ENCODE data around the gene VPS26B.
A peak's percentile ranks its signal among the peaks of the same experiment; 100 is the strongest.
"Not testable (repeated sequence)": the region's sequence is repeated elsewhere in the genome, so short reads cannot be mapped to it uniquely, and the experiment has no call there.

The VPS26B gene

DNA sequence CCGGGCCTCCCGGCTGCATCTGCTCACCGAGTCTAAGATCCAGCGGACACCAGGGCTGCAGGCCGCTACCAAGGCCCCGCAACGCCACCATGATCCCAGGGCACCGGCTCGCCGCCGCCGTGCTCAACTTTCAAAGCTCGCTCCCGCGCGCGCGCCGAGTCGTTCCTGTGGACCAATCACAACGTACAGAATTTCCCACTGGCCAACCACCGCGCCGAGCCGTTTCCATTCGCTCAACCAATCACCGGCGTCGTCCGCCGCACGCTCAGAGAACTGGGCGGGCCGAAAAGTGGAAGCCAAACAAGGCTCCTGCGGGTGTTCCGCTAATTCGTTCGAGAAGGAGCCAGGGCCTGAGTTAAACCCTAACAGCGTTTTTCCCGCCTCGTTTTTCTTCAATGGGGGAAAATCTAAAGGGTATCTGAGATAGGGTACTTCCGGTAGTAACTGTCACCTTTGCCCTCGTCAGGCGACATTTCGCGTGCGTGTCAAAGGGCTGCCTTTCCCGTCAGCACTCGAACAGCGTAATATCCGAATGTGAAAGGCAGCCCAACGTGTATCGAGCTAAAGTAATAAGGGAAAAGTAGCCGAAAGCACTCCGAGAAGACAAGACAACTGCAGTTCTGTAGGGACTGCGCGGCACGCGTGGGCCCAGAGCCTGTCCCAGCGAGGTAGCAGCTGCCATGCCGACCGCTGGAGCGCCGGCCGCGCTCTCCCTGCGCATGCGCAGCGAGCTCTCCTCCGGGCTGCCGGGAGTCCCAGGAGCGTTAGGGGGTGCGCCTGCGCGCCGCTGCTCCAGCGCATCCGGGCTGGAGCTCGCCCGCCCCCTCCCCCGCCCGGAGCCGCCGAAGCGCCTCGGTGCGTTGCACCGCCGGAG is at the start of gene VPS26B, which contains the start of gene NCAPD3:
TSS of gene VPS26B (plus strand) at position 836 of the 874 bp plus-strand sequence. CDS start 452 bp downstream, outside the sequence.
TSS of gene NCAPD3 (minus strand) at position 132 of the 874 bp plus-strand sequence. CDS start at position 91, 41 bp downstream.
- Mint-ChIP-seq H3K9me3 (no peaks in the 10 kb centered on the region), H3K27ac (peak within 1 kb of the TSS; percentile 97), H3K27me3 (ENCODE audit: low read depth) (no peaks in the 10 kb centered on the region), H3K4me3 (peak within 1 kb of the TSS; percentile 96), H3K36me3 (ENCODE audit: low read depth) (peaks cover 36% of the 10 kb centered on the region), H3K4me1 (ENCODE audit: low read depth) (peaks cover 62% of the 10 kb centered on the region)
- DNase-seq (ENCODE audit: low spot score) = peak; percentile 95

- H3K27ac Mint-ChIP-seq = no peak overlapping the region
- no peak overlapping the region for H3K4me3 Mint-ChIP-seq
- H3K27me3 Mint-ChIP-seq (ENCODE audit: low read depth) = no peaks in the 10 kb centered on the region
- no peaks in the 10 kb centered on the region for H3K9me3 Mint-ChIP-seq
- peaks cover 53% of the 10 kb centered on the region for H3K36me3 Mint-ChIP-seq (ENCODE audit: low read depth)
- DNase-seq (ENCODE audit: low spot score) = no peak
- no peaks in the 10 kb centered on the region for H3K4me1 Mint-ChIP-seq (ENCODE audit: low read depth)
Observed at GRCh38 chr11:134176284-134176683, 48.2 kb upstream of the VPS26B start.

GRCh38 chr11:134178032-134178674 is 46.3 kb upstream of the VPS26B start:
- Mint-ChIP-seq H3K4me3 (no peak overlapping the region), H3K27ac (no peak overlapping the region), H3K4me1 (ENCODE audit: low read depth) (no peaks in the 10 kb centered on the region), H3K36me3 (ENCODE audit: low read depth) (peaks cover 47% of the 10 kb centered on the region), H3K27me3 (ENCODE audit: low read depth) (no peaks in the 10 kb centered on the region), H3K9me3 (no peaks in the 10 kb centered on the region)
- no peak for DNase-seq (ENCODE audit: low spot score)

DNA sequence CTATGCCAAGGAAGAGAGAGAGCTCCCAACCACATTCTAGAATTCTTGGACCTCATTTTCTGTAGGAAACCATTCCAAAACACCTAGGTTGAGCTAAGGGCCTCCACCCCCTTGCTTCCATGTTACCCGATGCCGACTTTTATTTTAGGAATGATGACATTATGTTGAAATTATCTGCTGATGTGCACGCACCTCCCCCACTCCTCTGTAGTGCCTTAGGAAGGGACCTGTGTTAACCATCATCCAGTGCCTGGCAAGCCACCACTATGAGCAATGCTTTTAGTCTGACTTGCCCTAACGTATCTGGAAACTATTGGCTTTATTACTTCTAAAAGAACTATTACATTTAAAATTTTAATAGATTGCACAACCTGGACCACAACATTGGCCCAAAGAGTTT is 42.8 kb upstream of the VPS26B start:
- no peaks in the 10 kb centered on the region for H3K27me3 Mint-ChIP-seq (ENCODE audit: low read depth)
- H3K4me3 Mint-ChIP-seq = no peak overlapping the region
- H3K36me3 Mint-ChIP-seq (ENCODE audit: low read depth) = peaks cover 48% of the 10 kb centered on the region
- no peaks in the 10 kb centered on the region for H3K4me1 Mint-ChIP-seq (ENCODE audit: low read depth)
- no peaks in the 10 kb centered on the region for H3K9me3 Mint-ChIP-seq
- no peak overlapping the region for H3K27ac Mint-ChIP-seq
- no peak for DNase-seq (ENCODE audit: low spot score)

DNA sequence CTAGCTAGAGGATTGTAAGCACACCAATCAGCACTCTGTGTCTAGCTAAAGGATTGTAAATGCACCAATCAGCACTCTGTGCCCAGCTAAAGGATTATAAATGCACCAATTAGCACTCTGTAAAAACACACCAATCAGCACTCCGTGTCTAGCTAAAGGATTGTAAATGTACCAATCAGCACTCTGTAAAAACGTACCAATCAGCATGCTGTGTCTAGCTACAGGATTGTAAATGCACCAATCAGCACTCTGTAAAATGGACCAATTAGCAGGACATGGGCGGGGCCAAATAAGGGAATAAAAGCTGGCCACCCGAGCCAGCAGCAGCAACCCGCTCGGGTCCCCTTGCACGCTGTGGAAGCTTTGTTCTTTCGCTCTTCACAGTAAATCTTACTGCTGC is 36.4 kb upstream of the VPS26B start:
- peaks cover 82% of the 10 kb centered on the region for H3K36me3 Mint-ChIP-seq (ENCODE audit: low read depth)

GRCh38 chr11:134196756-134197155 is 27.7 kb upstream of the VPS26B start:
- no peak overlapping the region for H3K4me3 Mint-ChIP-seq
- peak overlapping the region; percentile 79 for H3K27ac Mint-ChIP-seq
- peaks cover 74% of the 10 kb centered on the region for H3K36me3 Mint-ChIP-seq (ENCODE audit: low read depth)

More for the DNA sequence above, 36.4 kb upstream of the VPS26B start:
- not testable (repeated sequence) for H3K9me3 Mint-ChIP-seq; H3K4me1 Mint-ChIP-seq (ENCODE audit: low read depth); DNase-seq (ENCODE audit: low spot score); H3K27me3 Mint-ChIP-seq (ENCODE audit: low read depth); H3K4me3 Mint-ChIP-seq; H3K27ac Mint-ChIP-seq

DNA sequence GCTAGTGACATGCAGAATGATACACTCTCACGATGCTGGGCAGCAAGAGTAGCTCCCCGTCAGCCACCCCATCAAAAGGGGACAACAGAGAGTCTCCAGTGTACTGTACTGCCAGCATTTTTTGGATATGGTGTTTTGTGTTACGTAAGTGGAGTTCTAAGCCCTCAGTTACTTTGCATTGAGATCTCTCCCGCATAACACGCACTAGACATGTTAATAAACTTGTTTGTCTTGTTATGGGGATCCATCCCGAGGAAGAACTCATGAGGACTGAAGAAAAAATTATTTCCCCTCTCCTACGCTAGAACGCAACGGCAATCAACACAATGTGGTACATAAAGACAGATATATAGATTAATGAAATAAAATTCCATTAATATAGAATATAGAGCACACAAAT is 24.9 kb upstream of the VPS26B start:
- H3K36me3 Mint-ChIP-seq (ENCODE audit: low read depth) = peaks cover 72% of the 10 kb centered on the region
- no peak overlapping the region for H3K27ac Mint-ChIP-seq
- DNase-seq (ENCODE audit: low spot score) = no peak
- H3K4me1 Mint-ChIP-seq (ENCODE audit: low read depth) = peaks cover 5% of the 10 kb centered on the region
- no peaks in the 10 kb centered on the region for H3K9me3 Mint-ChIP-seq
- H3K4me3 Mint-ChIP-seq = no peak overlapping the region
- no peaks in the 10 kb centered on the region for H3K27me3 Mint-ChIP-seq (ENCODE audit: low read depth)

More at GRCh38 chr11:134196756-134197155, 27.7 kb upstream of the VPS26B start:
- peaks cover 5% of the 10 kb centered on the region for H3K4me1 Mint-ChIP-seq (ENCODE audit: low read depth)
- H3K9me3 Mint-ChIP-seq = no peaks in the 10 kb centered on the region
- no peak for DNase-seq (ENCODE audit: low spot score)
- no peaks in the 10 kb centered on the region for H3K27me3 Mint-ChIP-seq (ENCODE audit: low read depth)

GRCh38 chr11:134200688-134201087 is 23.8 kb upstream of the VPS26B start:
- H3K9me3 Mint-ChIP-seq = no peaks in the 10 kb centered on the region
- H3K4me1 Mint-ChIP-seq (ENCODE audit: low read depth) = peaks cover 5% of the 10 kb centered on the region
- peaks cover 75% of the 10 kb centered on the region for H3K36me3 Mint-ChIP-seq (ENCODE audit: low read depth)
- H3K27me3 Mint-ChIP-seq (ENCODE audit: low read depth) = no peaks in the 10 kb centered on the region
- no peak overlapping the region for H3K4me3 Mint-ChIP-seq
- no peak overlapping the region for H3K27ac Mint-ChIP-seq
- no peak for DNase-seq (ENCODE audit: low spot score)

DNA sequence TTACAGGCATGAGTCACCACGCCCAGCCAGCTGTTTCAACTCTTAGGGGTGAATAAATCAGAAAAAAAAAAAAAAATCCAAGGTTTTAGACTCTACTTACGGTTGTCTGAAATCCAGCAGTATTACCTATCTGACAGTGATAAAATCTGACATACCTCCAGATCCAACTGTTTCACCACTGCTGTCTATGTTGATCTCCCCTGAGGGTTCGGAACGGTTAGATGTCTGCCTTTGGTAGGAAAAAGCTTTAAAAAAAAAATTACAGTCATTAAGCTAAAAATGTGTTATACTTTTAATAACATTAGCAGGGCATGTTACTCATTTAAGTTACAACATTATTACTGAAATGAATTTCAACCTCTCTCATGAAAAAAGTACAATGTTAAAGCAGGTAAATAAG is 21.8 kb upstream of the VPS26B start:
- H3K27ac Mint-ChIP-seq = no peak overlapping the region
- no peaks in the 10 kb centered on the region for H3K27me3 Mint-ChIP-seq (ENCODE audit: low read depth)
- peaks cover 76% of the 10 kb centered on the region for H3K36me3 Mint-ChIP-seq (ENCODE audit: low read depth)
- H3K4me1 Mint-ChIP-seq (ENCODE audit: low read depth) = peaks cover 4% of the 10 kb centered on the region
- H3K9me3 Mint-ChIP-seq = no peaks in the 10 kb centered on the region
- DNase-seq (ENCODE audit: low spot score) = no peak
- H3K4me3 Mint-ChIP-seq = no peak overlapping the region

DNA sequence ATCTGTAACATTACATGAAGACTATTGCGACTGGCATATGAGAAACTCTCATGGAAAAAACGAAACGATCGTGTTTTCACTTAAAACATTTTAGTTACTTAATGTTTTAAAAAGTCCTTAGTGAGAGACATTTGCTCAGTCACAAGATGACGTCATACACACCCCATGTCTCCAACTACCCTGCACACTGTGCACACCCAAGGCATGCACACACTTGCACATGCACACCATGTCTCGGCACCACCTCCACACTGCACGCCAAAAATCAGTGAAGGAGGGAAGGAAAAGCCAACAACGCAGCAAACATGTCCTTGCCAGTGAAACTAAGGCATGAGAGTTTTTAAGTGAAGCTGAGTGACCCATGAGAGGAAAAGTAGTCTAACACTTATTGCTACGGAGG is 18.7 kb upstream of the VPS26B start:
- DNase-seq (ENCODE audit: low spot score) = no peak
- peaks cover 7% of the 10 kb centered on the region for H3K4me1 Mint-ChIP-seq (ENCODE audit: low read depth)
- H3K36me3 Mint-ChIP-seq (ENCODE audit: low read depth) = peaks cover 72% of the 10 kb centered on the region
- no peaks in the 10 kb centered on the region for H3K27me3 Mint-ChIP-seq (ENCODE audit: low read depth)
- no peak overlapping the region for H3K27ac Mint-ChIP-seq
- H3K9me3 Mint-ChIP-seq = no peaks in the 10 kb centered on the region
- no peak overlapping the region for H3K4me3 Mint-ChIP-seq

DNA sequence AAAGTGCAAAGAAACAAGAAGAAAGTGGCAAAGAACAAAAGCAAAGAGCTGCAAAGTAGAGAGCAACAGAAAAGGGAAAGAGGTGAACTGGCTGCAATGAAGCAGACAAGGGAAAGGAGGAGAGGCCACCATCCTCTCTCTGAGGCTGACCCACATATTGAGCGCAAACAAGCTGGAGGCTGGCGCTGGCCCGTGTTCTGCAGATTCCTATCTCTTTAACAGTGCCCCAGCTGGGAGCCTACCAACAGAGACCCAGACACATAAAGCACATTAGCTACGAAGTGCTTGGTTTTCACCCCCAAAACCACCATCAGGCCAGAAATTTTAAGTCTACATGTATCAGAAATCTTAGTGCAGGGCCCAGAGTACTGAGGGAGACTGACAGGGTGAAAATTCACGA is 18.3 kb upstream of the VPS26B start:
- Mint-ChIP-seq H3K27me3 (ENCODE audit: low read depth) (no peaks in the 10 kb centered on the region), H3K9me3 (no peaks in the 10 kb centered on the region), H3K27ac (no peak overlapping the region), H3K36me3 (ENCODE audit: low read depth) (peaks cover 72% of the 10 kb centered on the region), H3K4me1 (ENCODE audit: low read depth) (peaks cover 9% of the 10 kb centered on the region), H3K4me3 (no peak overlapping the region)
- no peak for DNase-seq (ENCODE audit: low spot score)

GRCh38 chr11:134207538-134208239 is 16.8 kb upstream of the VPS26B start:
- Mint-ChIP-seq H3K4me1 (ENCODE audit: low read depth) (peaks cover 17% of the 10 kb centered on the region), H3K36me3 (ENCODE audit: low read depth) (peaks cover 74% of the 10 kb centered on the region), H3K9me3 (no peaks in the 10 kb centered on the region), H3K4me3 (no peak overlapping the region), H3K27ac (peak overlapping the region; percentile 31), H3K27me3 (ENCODE audit: low read depth) (no peaks in the 10 kb centered on the region)
- DNase-seq (ENCODE audit: low spot score) = peak; percentile 50

DNA sequence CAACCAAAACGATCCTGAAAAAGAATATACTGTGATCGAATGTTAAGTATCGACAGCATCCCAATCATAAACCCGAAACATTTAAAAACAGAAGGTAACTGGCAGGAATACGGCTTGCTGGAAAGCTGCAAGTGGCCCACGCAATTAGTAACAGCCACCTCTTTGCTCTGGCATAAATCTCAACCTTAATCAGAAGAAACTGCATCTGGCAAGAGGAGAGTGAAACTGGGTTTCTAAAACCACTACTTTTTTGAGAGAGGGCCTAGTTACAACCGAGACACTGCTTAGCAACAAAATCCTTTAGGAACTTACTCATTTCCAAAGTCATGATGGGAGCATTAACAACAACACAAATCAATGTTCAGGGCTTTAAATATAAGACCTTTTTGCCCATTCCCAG is 8.6 kb upstream of the VPS26B start:
- H3K4me3 Mint-ChIP-seq = no peak overlapping the region
- H3K27me3 Mint-ChIP-seq (ENCODE audit: low read depth) = no peaks in the 10 kb centered on the region
- H3K4me1 Mint-ChIP-seq (ENCODE audit: low read depth) = peaks cover 43% of the 10 kb centered on the region
- no peak for DNase-seq (ENCODE audit: low spot score)
- peaks cover 58% of the 10 kb centered on the region for H3K36me3 Mint-ChIP-seq (ENCODE audit: low read depth)
- no peaks in the 10 kb centered on the region for H3K9me3 Mint-ChIP-seq
- no peak overlapping the region for H3K27ac Mint-ChIP-seq

- no peaks in the 10 kb centered on the region for H3K9me3 Mint-ChIP-seq
- H3K27ac Mint-ChIP-seq = no peak overlapping the region
- peaks cover 41% of the 10 kb centered on the region for H3K4me1 Mint-ChIP-seq (ENCODE audit: low read depth)
Observed at GRCh38 chr11:134216816-134217215, 7.7 kb upstream of the VPS26B start.

More at GRCh38 chr11:134216816-134217215, 7.7 kb upstream of the VPS26B start:
- no peak for DNase-seq (ENCODE audit: low spot score)
- no peaks in the 10 kb centered on the region for H3K27me3 Mint-ChIP-seq (ENCODE audit: low read depth)
- H3K4me3 Mint-ChIP-seq = no peak overlapping the region
- H3K36me3 Mint-ChIP-seq (ENCODE audit: low read depth) = peaks cover 50% of the 10 kb centered on the region

All from T-helper 2 cell treated with Interferon-gamma antibody and Interleukin-4, amounts not matched to agents 5 μg/mL and 100 μg/mL, for 36 hours (primary cell).